Measurements from ENCODE around the gene OSBP. TPM values are rescaled to one million over a fixed set of nuclear protein-coding genes. Genes with fewer than 3 reads are reported as not detected.

OSBP gene
- total and polyA plus RNA-seq, 2 donors (not counting 3 experiments of a cell fraction or from before 2014, with no cell fraction given) = 14.2 to 37.5 TPM

- FAIRE-seq = no peak
- H3K9ac ChIP-seq (replicated peaks; ENCODE audit: extremely low read depth, insufficient read depth, low read length) = no peak overlapping the region
- peaks cover 9% of the 10 kb centered on the region for H3K4me1 ChIP-seq (ENCODE audit: control insufficient read depth, extremely low read depth, insufficient read depth, low read length)
- H2AFZ ChIP-seq (ENCODE audit: low read depth, low read length) = peak overlapping the region; percentile 76
- H3K36me3 ChIP-seq (ENCODE audit: control insufficient read depth in 2 of 2, extremely low read depth in 1 of 2, insufficient read depth in 2 of 2, low read length in 2 of 2) = no peaks in the 10 kb centered on the region
- no peaks in the 10 kb centered on the region for H3K27me3 ChIP-seq (ENCODE audit: control insufficient read depth in 2 of 2, insufficient read depth in 2 of 2, low read length in 2 of 2)
- intact Hi-C loops (cut with micrococcal nuclease) (loop anchor here (1.0 to 10.0 kb wide), 4 partner anchors 9 to 638 kb away; partner anchors contain the start of gene FAM111A), dilution Hi-C loops (cut with MboI; ENCODE audit: extremely low pct_ligation_motif_present, low sequenced_read_pairs) (no loop called here)
- ChIA-PET POLR2A (interaction anchor here (1.2 to 1.3 kb wide), 2 partner anchors 9 to 112 kb away, joined by 3 to 4 read pairs; partner anchors contain the start of gene PATL1), CTCF (interaction anchor here (1.3 to 2.5 kb wide), 3 partner anchors 9 to 20 kb away, joined by 3 to 8 read pairs (median 6); no protein-coding TSS in a partner anchor)
- no peaks in the 10 kb centered on the region for H3K79me2 ChIP-seq (ENCODE audit: control insufficient read depth, insufficient read depth, low read length)
- H3K9me1 ChIP-seq (replicated peaks; ENCODE audit: control insufficient read depth, extremely low read depth, insufficient read depth, low read length) = no peaks in the 10 kb centered on the region
- no peaks in the 10 kb centered on the region for H4K20me1 ChIP-seq (replicated peaks; ENCODE audit: control insufficient read depth, extremely low read depth, insufficient read depth, low read length)
- TF ChIP-seq POLR2AphosphoS5 (IDR thresholded peaks at IDR 0.05; ENCODE audit: insufficient read depth, low read depth, low read length) (no peak), JUN (IDR thresholded peaks at IDR 0.05; ENCODE audit: borderline replicate concordance, insufficient read depth, insufficient read length, low read depth) (no peak), POLR2A (IDR thresholded peaks at IDR 0.05; ENCODE audit: low read depth, low read length) (no peak), EZH2 (IDR thresholded peaks at IDR 0.05; ENCODE audit: borderline replicate concordance, low read depth, low read length, severe bottlenecking) (no peak), MYC (IDR thresholded peaks at IDR 0.05; ENCODE audit: low read depth, low read length) (no peak), GATA2 (IDR thresholded peaks at IDR 0.05; ENCODE audit: insufficient read depth, insufficient read length, low read depth, low read length) (no peak), FOS (IDR thresholded peaks at IDR 0.05; ENCODE audit: borderline replicate concordance, insufficient read depth, low read length) (no peak)
- TF ChIP-seq, protein P1, sequence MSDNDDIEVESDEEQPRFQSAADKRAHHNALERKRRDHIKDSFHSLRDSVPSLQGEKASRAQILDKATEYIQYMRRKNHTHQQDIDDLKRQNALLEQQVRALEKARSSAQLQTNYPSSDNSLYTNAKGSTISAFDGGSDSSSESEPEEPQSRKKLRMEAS (IDR thresholded peaks at IDR 0.05; ENCODE audit: insufficient read depth, insufficient read length) = no peak
- TF ChIP-seq, protein P2, sequence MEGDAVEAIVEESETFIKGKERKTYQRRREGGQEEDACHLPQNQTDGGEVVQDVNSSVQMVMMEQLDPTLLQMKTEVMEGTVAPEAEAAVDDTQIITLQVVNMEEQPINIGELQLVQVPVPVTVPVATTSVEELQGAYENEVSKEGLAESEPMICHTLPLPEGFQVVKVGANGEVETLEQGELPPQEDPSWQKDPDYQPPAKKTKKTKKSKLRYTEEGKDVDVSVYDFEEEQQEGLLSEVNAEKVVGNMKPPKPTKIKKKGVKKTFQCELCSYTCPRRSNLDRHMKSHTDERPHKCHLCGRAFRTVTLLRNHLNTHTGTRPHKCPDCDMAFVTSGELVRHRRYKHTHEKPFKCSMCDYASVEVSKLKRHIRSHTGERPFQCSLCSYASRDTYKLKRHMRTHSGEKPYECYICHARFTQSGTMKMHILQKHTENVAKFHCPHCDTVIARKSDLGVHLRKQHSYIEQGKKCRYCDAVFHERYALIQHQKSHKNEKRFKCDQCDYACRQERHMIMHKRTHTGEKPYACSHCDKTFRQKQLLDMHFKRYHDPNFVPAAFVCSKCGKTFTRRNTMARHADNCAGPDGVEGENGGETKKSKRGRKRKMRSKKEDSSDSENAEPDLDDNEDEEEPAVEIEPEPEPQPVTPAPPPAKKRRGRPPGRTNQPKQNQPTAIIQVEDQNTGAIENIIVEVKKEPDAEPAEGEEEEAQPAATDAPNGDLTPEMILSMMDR (IDR thresholded peaks at IDR 0.05; ENCODE audit: extremely low read depth in 1 of 2, insufficient read depth in 1 of 2, low read depth in 1 of 2, low read length in 2 of 2) = no peak
- H3K4me3 ChIP-seq (replicated peaks in 1 of 3; ENCODE audit: insufficient read depth in 1 of 3, low read depth in 1 of 3, low read length in 3 of 3) = peak overlapping the region in 2 of 3 experiments; percentile 33 to 66
- no TSS peak for BruUV-seq (replicated peaks)
- no peaks in the 10 kb centered on the region for H3K9me3 ChIP-seq (replicated peaks; ENCODE audit: control insufficient read depth, insufficient read depth, low read length)
- peak overlapping the region; percentile 87 for H3K4me2 ChIP-seq (ENCODE audit: insufficient read depth, low read length)
- peak overlapping the region; percentile 25 for H3K27ac ChIP-seq (ENCODE audit: insufficient read depth, low read depth, low read length)
- DNase-seq (ENCODE audit: low read depth, low spot score) = peak; percentile 63
Measured at GRCh38 chr11:59556917-59557348, 58.6 kb downstream of the OSBP start.
